Endothelial cell of umbilical vein (primary cell): Measurements from ENCODE around the gene ZNF778. TPM values are rescaled to one million over a fixed set of nuclear protein-coding genes. Genes with fewer than 3 reads are reported as not detected.

Experiments
- BruUV-seq: library from RNA; stranded (reverse); fragments of 400-500 nt; replicated peaks from 2 replicates; lab custom pipeline; 2021; lab: Mats Ljungman, UMichigan
- CTCF ChIA-PET: fragments of 300-600, 350-600 bp; sonication (Branson Sonifier 250); formaldehyde crosslinking; loops from one replicate; lab custom pipeline; 2021; ENCODE audit warnings: antibody characterized with exemption, inconsistent platforms; lab: Charles Lee
- POLR2A ChIA-PET: fragments of 300-600, 350-600 bp; sonication (Branson Sonifier 250); formaldehyde crosslinking; loops from one replicate; lab custom pipeline; 2021; ENCODE audit warnings: antibody characterized with exemption, inconsistent platforms; lab: Charles Lee
- DNase-seq: peaks from one replicate; pipeline ENCODE4 v3.0.0-alpha.2; 2011; ENCODE audit warnings: low read depth, low spot score
- FAIRE-seq: peaks from 2 replicates; lab custom pipeline; 2011; peaks lifted over from hg19 to GRCh38; lab: Jason Lieb, UNC
- H2AFZ ChIP-seq: 2 replicates; pipeline ENCODE4 v1.6.0; 2012; ENCODE audit warnings: low read depth, low read length, control low read depth, inconsistent platforms
- H3K27ac ChIP-seq: 2 replicates; pipeline ENCODE4 v1.5.1; 2011; ENCODE audit warnings: low read depth, mild to moderate bottlenecking, control low read depth, low read length, moderate library complexity; ENCODE audit not compliant: insufficient read depth
- H3K27me3 ChIP-seq, 2 experiments: 2 replicates each; pipeline versions ENCODE4 v1.6.0 to v1.6.1; 2011; ENCODE audit warnings: low read length in 2 of 2, mixed read lengths in 1 of 2; ENCODE audit not compliant: control insufficient read depth in 2 of 2, insufficient read depth in 2 of 2
- H3K36me3 ChIP-seq, 2 experiments: 2 replicates in 1 of 2; 3 replicates in 1 of 2; pipeline ENCODE4 v1.5.1; 2011; ENCODE audit warnings: low read length in 2 of 2, mild to moderate bottlenecking in 1 of 2, moderate library complexity in 1 of 2; ENCODE audit not compliant: control insufficient read depth in 2 of 2, insufficient read depth in 2 of 2; ENCODE audit errors: extremely low read depth in 1 of 2
- H3K4me1 ChIP-seq: 3 replicates; pipeline ENCODE4 v1.5.1; 2011; ENCODE audit warnings: mild to moderate bottlenecking, low read length; ENCODE audit not compliant: control insufficient read depth, insufficient read depth; ENCODE audit errors: extremely low read depth
- H3K4me2 ChIP-seq: 2 replicates; pipeline ENCODE4 v1.6.1; 2011; ENCODE audit warnings: low read length, control low read depth, mixed read lengths; ENCODE audit not compliant: insufficient read depth
- H3K4me3 ChIP-seq, 3 experiments: fragments of 200-600 bp in 1 of 3; sonication (generic), shearing (Covaris generic) in 1 of 3; replicated peaks in 1 of 3; 2 replicates each; pipeline ENCODE4 v1.5.1; 2011 to 2016; ENCODE audit warnings: control low read depth in 3 of 3, low read length in 3 of 3, mild to moderate bottlenecking in 2 of 3, inconsistent platforms in 1 of 3, low read depth in 1 of 3, moderate library complexity in 1 of 3; ENCODE audit not compliant: insufficient read depth in 1 of 3
- H3K79me2 ChIP-seq: 2 replicates; pipeline ENCODE4 v1.6.0; 2012; ENCODE audit warnings: low read length, inconsistent platforms; ENCODE audit not compliant: control insufficient read depth, insufficient read depth
- H3K9ac ChIP-seq: replicated peaks from 2 replicates; pipeline ENCODE3; 2011; ENCODE audit warnings: low read length, control low read depth; ENCODE audit not compliant: insufficient read depth; ENCODE audit errors: extremely low read depth
- H3K9me1 ChIP-seq: replicated peaks from 3 replicates; pipeline ENCODE4 v1.6.0; 2011; ENCODE audit warnings: mild to moderate bottlenecking, low read length; ENCODE audit not compliant: control insufficient read depth, insufficient read depth; ENCODE audit errors: extremely low read depth
- H3K9me3 ChIP-seq: replicated peaks from 2 replicates; pipeline ENCODE4 v1.5.1; 2012; ENCODE audit warnings: low read length, inconsistent platforms; ENCODE audit not compliant: control insufficient read depth, insufficient read depth
- H4K20me1 ChIP-seq: replicated peaks from 2 replicates; pipeline ENCODE3; 2011; ENCODE audit warnings: mild to moderate bottlenecking, low read length; ENCODE audit not compliant: control insufficient read depth, insufficient read depth; ENCODE audit errors: extremely low read depth
- CTCF ChIP-seq, 2 donors: IDR thresholded peaks; 1 replicate in 1 of 2; 2 replicates in 1 of 2; pipeline ENCODE4 v1.5.1; 2011; ENCODE audit warnings: low read length in 2 of 2, mild to moderate bottlenecking in 2 of 2, moderate library complexity in 2 of 2, control low read depth in 1 of 2, inconsistent platforms in 1 of 2, low read depth in 1 of 2; ENCODE audit not compliant: insufficient read depth in 1 of 2; ENCODE audit errors: extremely low read depth in 1 of 2
- EZH2 ChIP-seq: IDR thresholded peaks from 2 replicates; pipeline ENCODE4 v1.6.1; 2012; ENCODE audit warnings: borderline replicate concordance, low read depth, mild to moderate bottlenecking, moderate library complexity, low read length, inconsistent platforms; ENCODE audit not compliant: severe bottlenecking
- FOS ChIP-seq: IDR thresholded peaks from 2 replicates; pipeline ENCODE4 v1.6.1; 2011; ENCODE audit warnings: mild to moderate bottlenecking, low read length, moderate library complexity, borderline replicate concordance; ENCODE audit not compliant: insufficient read depth
- GATA2 ChIP-seq: IDR thresholded peaks from 2 replicates; pipeline ENCODE4 v1.7.0; 2011; ENCODE audit warnings: low read depth, mild to moderate bottlenecking, moderate library complexity, mixed read lengths, low read length; ENCODE audit not compliant: insufficient read length, insufficient read depth
- JUN ChIP-seq: IDR thresholded peaks from 2 replicates; pipeline ENCODE4 v1.6.1; 2011; ENCODE audit warnings: borderline replicate concordance, low read depth; ENCODE audit not compliant: insufficient read length, insufficient read depth
- MAX ChIP-seq: IDR thresholded peaks from 2 replicates; pipeline ENCODE4 v1.6.1; 2011; ENCODE audit not compliant: insufficient read depth, insufficient read length
- MYC ChIP-seq: IDR thresholded peaks from one replicate; pipeline ENCODE4 v1.6.1; 2011; ENCODE audit warnings: mild to moderate bottlenecking, low read depth, low read length
- POLR2A ChIP-seq: IDR thresholded peaks from 2 replicates; pipeline ENCODE4 v1.6.1; 2012; ENCODE audit warnings: low read depth, mild to moderate bottlenecking, control low read depth, low read length
- POLR2AphosphoS5 ChIP-seq: IDR thresholded peaks from 2 replicates; pipeline ENCODE4 v1.6.1; 2012; ENCODE audit warnings: low read depth, mild to moderate bottlenecking, control low read depth, low read length, moderate library complexity; ENCODE audit not compliant: insufficient read depth
- dilution Hi-C: fragments of 300-500 bp; cut with MboI; formaldehyde crosslinking; loops from one replicate; pipeline ENCODE4 v1.15.0; 2019; ENCODE audit warnings: low sequenced_read_pairs; ENCODE audit not compliant: extremely low pct_ligation_motif_present
- intact Hi-C: fragments of 100-400 bp; cut with micrococcal nuclease; formaldehyde crosslinking; loops from one replicate; pipeline ENCODE4 v1.10.0; 2022
- polyA plus RNA-seq, 4 experiments: library from polyadenylated mRNA; depleted of rRNA in 3 of 4; stranded (reverse) in 3 of 4; unstranded in 1 of 4; fragments of >200 nt; gene quantifications; 2 replicates each; pipeline versions ENCODE4 v1.2.1 to v1.2.3, GENCODE V29; 2011 to 2012; ENCODE audit warnings: missing spikeins in 1 of 4
- total RNA-seq: library from RNA; stranded (reverse); gene quantifications from 2 replicates; pipeline ENCODE4 v1.2.3, GENCODE V29; 2021

Gene ZNF778
- total and polyA plus RNA-seq, 2 donors (not counting 3 experiments of a cell fraction or from before 2014, with no cell fraction given): 3.8 to 10.9 TPM

DNA sequence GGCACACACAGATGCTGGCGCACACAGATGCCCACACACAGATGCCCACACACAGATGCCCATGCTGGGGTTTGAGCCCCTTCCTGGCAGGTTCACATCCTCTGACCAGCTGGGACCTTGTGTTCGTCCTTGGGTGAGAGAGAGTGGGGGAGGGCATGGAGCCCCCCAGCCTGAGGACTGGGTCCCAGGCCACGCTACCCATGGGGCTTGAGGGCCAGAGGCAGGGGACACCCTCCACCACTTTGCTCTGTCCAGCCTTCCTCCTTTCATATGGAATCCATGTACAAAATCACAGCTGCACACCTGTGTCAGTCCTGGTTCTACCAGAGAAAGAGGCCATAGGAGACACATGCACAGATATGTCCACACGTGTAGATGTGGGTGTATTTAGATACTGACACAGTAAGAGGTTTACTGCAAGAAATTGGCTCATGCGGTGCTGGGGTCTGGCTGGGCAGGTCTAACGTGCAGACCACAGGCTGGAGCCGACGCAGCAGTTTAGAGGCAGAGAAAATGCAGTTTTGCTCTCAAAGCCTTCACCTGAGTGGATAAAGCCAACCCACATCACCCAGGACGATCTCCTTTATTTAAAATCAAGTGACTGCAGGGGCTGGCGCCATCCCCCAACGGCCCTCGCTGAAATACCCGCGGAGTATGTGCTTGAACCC, 28.0 kb upstream of the ZNF778 start:
- CTCF ChIA-PET: no interaction called here
- Histone ChIP-seq H3K4me3 (no peak overlapping the region), H3K27me3 (no peaks in the 10 kb centered on the region), H3K27ac (no peak overlapping the region), H3K9ac (no peak overlapping the region), H3K9me1 (no peaks in the 10 kb centered on the region), H3K4me2 (no peak overlapping the region), H3K36me3 (no peaks in the 10 kb centered on the region), H4K20me1 (no peaks in the 10 kb centered on the region), H2AFZ (no peak overlapping the region), H3K79me2 (no peaks in the 10 kb centered on the region), H3K9me3 (no peaks in the 10 kb centered on the region), H3K4me1 (no peaks in the 10 kb centered on the region)
- FAIRE-seq: no peak
- no peak for TF ChIP-seq FOS
- no peak for TF ChIP-seq GATA2
- no peak for TF ChIP-seq MAX
- no peak for TF ChIP-seq POLR2AphosphoS5
- TF ChIP-seq EZH2: no peak
- intact Hi-C loops: no loop called here
- POLR2A ChIA-PET: no interaction called here
- BruUV-seq: no TSS peak
- dilution Hi-C loops: no loop called here
- DNase-seq: no peak

DNA sequence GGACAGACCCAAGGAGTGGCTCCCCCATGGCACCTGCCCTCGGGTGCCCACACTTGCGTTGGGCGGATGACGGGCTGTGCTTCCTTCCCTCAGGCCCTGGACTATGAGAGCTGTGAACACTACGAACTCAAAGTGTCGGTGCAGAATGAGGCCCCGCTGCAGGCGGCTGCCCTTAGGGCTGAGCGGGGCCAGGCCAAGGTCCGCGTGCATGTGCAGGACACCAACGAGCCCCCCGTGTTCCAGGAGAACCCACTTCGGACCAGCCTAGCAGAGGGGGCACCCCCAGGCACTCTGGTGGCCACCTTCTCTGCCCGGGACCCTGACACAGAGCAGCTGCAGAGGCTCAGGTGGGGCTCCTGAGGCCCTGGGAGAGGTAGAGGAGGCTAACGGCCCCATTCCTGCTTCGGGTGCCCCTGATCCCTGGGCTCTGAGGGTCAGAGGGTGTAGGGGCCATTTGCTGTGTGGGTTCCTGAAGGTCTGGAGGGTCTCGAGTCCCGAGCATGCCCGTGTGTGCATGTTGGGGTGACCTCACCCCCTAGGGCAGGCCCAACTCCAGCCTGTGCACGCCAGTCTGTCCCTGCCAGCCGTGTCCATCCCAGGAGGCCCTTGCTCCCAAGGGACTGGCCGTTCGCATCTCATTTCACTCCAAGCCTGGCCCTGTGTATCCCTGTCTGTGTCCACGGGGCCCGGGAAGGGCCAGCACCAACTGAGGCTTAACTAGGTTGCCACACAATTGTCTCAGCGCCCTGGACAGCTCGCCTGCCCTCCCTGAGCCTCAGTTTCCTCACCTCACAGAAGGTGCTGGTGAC, 27.1 kb upstream of the ZNF778 start:
- Histone ChIP-seq H3K4me3 (no peak overlapping the region), H3K9me3 (no peaks in the 10 kb centered on the region), H3K9ac (no peak overlapping the region), H3K27me3 (no peaks in the 10 kb centered on the region), H3K9me1 (no peaks in the 10 kb centered on the region), H3K27ac (no peak overlapping the region), H4K20me1 (no peaks in the 10 kb centered on the region), H2AFZ (no peak overlapping the region), H3K36me3 (no peaks in the 10 kb centered on the region), H3K4me2 (no peak overlapping the region), H3K79me2 (no peaks in the 10 kb centered on the region), H3K4me1 (no peaks in the 10 kb centered on the region)
- ChIA-PET POLR2A (no interaction called here), CTCF (no interaction called here)
- no TSS peak for BruUV-seq
- DNase-seq (no peak), FAIRE-seq (no peak)
- dilution Hi-C loops: no loop called here
- TF ChIP-seq GATA2 (no peak), CTCF (IDR thresholded peaks at IDR 0.05; ENCODE audit: extremely low read depth in 1 of 2, insufficient read depth in 1 of 2, low read depth in 1 of 2, low read length in 2 of 2) (no peak), POLR2A (no peak), EZH2 (no peak), MYC (no peak), POLR2AphosphoS5 (no peak), JUN (no peak), MAX (no peak), FOS (no peak)
- intact Hi-C loops: no loop called here
